CD4-positive, alpha-beta T cell treated with Interleukin-4 for 4 hours (primary cell): ENCODE results near the gene NOSIP.

Experiments used
- DNase-seq: peaks from one replicate; pipeline ENCODE4 v3.0.0-alpha.2; 2020

The NOSIP gene

DNA sequence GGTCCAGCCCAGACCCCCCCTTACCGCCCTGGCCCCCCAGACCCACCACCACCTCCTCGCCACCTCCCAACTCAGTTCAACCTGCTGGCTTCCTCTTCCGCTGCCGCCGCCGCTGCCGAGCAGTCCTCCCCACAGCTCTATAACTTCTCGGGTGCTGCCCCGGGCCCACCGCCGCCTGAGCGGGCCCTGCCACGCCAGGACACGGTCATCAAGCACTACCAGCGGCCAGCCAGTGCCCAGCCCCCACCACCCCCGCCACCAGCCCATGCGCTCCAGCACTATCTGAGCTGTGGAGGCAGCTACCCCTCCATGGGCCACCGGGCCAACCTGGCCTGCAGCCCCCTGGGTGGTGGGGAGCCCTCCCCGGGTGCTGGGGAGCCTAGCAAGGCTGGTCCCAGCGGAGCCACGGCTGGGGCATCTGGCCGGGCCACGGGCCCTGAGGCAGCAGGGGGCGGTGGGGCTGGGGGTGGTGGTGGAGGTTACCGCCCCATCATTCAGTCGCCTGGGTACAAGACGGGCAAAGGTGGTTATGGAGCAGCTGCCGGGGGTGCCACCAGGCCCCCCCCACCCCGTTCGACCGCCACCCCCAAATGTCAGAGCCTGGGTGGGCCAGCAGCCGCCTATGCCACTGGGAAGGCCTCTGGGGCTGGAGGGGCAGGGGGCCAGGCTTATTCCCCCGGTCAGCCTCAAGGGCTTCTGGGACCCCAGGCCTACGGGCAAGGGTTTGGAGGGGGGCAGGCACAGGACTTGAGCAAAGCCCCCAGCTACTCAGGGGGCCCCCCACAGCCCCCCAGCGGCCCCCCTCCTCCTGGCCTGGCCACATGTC lies 14.8 kb upstream of the NOSIP start:
- DNase-seq: no peak

DNA sequence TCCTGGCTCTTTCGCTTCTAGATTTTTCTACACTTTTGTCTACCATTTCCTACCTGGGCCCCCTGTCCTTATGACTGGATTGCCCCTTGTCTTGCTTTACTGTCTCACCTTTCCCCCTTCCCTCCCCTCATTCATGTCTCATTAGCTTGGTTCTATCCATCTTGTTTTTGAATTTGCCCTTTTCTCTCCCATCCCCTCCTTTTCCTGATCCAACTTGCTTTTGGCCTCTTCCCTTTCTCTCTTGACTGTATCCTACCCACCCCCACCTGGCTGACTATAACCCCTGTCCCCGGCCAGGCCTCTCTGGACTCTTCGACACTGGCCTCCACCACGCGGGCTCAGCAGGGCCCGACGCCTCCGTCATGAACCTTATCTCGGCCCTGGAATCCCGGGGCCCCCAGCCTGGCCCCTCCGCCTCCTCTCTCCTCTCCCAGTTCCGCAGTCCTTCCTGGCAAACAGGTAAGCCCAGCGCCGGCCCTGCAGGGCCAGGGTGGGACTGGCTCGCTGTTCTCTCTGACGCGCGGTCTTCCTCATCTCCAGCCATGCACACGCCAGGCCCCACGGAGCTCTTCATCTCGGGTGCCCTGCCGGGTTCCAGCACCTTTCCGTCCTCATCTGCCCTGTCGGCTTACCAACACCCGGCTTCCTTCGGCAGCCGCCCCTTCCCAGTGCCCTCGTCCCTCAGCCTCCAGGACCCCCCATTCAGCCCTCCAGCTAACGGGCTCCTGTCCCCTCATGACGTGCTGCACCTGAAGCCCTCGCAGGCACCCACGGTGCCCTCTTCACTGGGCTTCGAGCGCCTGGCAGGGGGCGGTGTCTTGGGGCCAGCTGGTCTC lies 14.0 kb upstream of the NOSIP start:
- no peak for DNase-seq

DNA sequence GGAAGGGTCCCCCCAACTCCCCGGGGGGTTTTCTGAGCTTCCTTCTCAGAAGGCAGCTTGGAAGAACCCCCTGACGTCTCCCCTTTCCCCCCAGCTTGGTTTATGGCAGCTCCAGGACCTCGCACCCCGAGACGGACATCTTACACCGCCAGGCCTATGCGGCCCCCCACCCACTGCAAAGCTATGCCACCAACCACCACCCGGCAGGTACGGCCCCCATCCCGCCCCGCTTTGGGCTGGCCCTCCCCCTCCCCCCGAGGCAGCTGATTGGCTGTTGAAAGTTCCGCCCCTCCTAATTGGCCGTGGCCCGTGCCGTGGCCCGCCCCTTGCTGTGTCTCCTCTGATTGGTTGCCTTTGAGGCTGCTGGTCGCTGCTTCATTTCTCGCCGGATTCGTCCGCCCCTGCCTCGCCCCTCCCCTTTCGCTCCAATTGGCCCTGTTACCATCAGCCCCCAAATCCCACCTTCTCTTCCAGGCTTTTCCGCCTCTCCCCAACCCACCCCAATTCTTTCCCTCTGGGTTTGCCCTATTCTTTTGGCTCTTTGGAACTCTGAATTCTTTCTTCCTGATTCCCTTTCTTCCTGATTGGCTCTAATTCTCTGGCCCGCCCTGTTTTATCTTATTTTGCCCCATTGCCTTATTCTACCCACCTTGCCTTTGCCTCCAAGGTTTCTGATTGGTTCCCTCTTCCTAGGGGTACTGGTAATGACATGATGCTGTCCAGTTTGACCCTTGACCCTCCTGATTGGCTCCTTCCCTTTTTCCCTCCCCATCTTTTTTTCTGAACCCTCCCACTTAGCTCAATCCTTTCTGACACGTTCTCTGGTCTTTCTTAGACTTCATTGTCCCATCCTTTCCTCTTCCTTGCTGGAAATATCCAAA lies 13.1 kb upstream of the NOSIP start:
- peak; percentile 92 for DNase-seq

DNA sequence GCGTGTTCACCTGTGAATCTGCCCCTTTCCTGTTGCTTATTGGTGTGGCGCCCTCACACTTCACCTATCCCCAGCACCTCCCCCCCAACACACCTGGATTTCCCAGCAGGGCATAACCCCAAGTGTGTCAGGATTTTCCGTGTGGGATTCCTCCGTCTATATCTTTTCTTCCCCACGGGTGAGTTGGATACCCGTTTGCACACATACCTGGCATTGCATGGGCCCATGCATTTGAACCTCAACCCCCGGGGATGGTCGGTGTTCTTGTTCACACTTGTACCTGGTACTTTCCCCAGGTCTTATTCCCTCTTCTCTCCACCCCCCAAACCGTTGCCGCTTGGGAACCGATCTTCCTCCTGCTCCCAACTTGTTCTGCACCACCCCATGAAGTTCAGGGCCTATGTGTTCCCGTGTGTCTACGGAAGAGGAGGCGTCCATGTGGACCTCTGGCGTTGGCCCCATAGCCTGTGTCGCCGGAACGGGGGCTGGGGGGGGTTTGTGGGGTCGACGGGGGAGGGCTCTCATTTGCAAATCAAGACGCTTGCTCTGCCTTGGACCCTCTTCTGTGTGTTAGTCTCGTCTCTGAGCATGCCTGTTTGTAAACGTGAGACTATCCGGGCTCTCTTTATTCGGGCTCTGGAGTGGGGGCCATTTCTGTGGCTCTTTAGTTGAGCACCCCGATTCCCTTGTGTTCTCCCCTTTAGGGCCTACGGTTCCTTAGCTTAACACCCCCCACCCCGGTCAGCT lies 12.3 kb upstream of the NOSIP start:
- DNase-seq: no peak

DNA sequence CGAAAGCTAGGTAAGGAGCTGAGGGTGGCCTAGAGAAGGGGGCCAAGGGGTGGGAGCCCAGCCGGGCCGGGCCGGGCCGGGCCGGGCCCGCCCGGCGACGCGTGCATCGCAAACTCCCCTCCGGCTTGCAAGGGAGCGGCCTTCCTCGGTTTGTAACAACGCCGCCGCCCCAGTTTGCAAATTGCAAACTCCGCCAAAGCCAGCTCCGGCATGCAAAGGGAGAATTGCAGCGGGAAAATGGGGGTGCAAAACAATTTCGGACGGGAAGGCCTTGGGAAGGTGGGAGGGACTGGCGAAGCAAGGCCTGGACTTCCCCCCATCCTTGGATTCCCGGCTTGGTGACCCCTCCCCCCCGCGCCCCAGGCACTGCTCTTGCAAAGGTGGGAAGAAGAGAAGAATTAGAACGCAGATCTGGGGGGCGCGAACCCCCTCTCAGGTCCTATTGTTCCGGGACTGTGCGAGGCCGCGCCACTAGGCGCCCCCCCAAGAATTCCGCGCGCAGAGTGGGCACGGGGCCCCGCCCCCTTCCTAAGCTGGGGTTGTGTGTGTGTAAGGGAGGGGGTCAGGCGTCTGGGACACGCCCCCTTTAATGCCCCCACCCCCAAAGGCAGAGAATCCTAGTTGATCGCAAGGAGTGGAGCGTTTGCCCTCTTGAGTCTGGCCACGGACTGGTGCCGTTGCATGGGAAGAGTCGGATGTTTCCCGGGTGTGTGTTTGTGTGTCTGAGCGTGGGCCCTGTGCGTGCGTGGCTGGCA lies 11.6 kb upstream of the NOSIP start:
- DNase-seq: no peak

DNA sequence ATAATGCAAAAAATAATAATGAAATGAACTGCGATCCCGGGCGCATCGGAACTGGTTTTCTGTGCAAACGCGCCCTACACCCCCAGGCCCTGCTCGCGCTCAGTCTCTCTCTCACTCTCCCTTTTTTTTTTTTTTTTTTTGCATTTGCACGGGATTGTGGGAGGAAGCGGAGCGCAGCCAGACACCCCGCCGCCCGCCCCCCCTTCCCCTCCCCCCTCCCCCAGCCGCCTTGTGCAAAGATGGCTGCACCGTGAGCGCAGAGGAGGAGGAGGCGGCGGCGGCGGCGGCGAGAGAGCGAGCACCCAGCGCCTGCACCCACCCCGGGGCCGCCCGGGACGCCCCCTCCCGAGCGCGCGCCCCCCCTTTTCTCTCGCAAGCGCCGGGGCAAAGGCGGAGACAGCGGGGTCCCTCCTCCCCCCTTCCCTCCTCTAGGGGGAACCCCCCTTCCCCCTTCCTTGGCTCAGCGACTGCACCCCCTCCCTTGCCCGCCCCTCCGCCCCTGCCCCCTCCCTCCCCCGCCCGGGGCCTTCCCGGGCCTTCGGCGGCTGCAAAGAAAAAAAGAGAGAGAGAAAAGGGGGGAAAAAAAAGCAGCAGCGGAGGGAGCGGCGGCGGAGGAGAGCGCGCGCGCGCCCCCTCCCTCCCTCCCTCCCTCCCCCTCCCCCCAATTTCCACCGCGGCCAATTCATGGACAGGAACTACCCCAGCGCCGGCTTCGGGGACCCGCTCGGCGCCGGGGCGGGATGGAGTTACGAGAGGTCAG lies 10.8 kb upstream of the NOSIP start, which contains the start of gene PRR12:
TSS of gene PRR12 (plus strand) at position 212 of the 760 bp plus-strand sequence. CDS start at position 685, 473 bp downstream.
- peak; percentile 82 for DNase-seq

DNA sequence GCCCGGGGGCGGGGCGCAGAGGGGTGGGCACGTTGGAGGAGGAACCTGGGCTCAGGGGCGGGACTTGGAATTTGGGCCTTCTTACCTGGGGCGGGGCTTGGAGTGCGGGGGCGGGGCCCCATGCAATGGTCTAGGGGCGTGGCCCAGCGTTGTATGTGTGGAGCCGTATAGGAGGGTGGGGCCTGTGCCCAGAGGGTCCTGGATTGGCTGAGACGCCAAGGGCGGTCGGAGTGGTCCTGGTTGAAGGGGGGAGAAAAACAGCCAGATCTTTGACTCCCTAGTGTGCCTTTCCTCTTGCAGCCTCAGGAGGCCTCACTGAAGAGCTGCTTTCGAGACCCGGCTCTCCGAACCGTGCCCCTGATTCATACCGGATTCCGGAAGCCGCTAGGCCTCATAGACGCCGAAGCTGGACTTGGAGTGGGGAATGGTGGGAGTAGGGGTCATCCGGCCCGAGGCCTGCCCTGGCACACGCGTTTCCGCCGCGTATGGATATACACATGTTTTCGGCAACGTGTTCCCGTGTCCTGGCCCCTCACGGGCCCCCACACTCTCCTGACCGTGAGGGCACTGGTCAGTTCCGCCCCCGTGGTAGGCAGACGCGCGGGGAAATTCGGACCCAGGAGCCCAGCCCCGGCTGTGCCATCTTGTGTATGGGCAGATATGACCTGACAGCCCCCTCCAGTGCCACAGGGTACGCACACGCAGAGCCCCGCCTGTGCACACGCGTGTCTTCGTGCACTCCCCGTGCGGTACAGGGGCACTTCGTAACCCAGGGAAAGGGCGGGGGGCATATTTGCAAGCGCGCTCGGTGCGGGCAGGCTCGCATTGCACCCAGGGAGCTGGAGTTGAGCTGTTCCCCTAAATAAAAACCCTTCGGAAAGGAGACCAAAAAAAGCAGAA lies 10.0 kb upstream of the NOSIP start:
- peak; percentile 97 for DNase-seq

DNA sequence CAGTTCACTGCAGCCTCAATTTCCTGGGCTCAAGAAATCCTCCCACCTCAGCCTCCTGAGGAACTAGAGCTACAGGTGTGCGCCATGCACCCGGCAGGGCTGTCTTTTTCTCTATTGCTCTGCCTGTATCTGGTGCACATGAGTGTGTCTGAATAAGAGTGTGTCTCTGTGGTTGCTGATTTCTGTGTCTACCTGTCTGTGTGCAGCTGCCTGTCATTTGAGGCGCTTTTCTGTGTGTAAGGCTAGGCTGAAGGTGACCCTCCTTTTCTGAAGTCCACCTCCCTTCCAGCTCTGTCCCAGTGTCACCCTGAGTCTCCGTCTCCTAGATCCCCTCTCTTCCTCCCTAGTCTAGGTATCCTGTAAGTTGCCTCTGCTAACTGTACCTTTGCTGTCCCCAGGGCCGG lies 9.1 kb upstream of the NOSIP start:
- no peak for DNase-seq

DNA sequence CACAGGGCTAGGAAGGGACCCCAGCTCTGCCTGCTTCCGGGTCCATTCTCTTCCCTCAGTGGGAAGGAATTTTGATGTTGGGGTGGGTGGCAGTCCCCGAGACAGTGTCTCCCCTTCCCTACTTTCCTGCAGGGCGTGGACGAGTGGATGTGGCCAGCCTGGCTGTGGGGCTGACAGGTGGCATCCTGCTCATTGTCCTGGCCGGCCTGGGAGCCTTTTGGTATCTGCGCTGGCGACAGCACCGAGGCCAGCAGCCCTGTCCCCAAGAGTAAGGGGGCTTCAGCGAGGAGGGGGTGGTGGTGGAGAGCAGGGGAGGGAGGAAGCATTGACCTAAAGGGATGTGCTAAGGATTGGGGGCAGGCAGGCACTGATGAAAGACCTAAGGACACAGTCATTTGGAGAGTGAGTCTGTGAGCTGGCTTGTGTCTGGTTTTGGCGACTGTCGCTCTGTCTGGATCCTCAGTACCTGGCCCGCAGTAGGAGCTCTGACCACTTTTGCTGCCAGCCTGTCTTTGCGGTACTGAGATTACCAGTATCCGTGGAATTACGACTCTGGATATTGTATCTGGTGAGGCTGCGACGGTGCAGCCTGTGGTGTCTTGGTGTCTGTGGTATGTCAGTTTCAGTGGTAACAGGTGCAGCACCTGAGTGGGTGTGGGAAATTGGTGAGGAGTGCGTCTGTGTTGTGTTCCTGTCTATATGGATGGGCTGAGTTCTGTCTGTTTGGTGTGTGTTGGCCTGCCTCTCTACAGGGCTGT lies 8.2 kb upstream of the NOSIP start:
- no peak for DNase-seq

DNA sequence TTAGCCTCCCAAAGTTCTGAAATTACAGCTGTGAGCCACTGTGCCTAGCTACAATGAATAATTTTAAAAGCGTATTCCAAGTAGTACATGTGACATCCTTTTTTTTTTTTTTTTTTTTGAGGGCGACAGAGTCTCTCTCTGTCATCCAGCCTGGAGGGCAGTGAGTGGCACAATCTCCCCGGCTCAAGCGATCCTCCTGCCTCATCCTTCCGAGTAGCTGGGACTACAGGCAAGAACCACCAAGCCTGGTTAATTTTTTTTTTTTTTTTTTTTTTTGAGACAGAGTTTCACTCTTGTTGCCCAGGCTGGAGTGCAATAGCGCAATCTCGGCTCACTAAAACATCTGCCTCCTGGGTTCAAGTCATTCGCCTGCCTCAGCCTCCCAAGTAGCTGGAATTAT lies 6.9 kb upstream of the NOSIP start:
- DNase-seq: no peak

DNA sequence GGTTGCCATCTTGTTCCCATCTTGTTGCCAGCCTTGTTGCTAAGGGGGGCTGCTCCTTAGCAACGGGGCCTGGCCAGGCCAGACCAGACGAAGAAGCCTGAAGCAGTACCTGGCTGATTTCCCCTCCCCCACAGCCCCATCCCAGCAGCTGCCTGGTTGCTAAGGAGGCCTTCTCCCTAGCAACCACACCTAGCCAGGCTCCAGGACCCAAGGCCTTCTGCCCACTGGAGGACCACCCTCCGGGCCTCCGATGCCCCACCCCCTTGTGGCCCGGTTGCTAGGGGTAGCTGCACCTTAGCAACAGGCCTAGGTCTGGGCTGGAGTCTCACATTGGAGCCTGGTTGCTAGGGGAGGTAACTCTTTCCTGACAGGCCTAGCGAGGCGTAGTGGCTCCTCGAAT lies 4.7 kb upstream of the NOSIP start:
- DNase-seq: no peak

DNA sequence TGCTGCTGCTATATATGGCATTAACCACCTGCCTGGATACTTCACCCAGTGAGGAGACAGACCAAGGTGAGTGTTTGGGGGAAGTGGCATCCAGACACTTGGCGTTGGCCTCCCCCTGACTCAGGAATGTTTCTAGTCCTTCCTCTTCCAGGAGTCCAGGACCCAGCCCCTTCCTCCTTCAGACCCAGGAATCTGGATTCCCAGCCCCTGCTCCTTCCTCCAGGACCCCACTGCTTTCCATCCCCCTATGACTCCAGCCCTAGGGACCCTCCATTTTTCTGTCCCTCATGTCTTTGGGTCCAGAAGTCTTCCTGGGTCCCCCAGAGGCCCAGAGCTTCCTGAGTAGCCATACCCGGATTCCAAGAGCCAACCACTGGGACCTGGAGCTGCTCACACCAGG lies 2.9 kb upstream of the NOSIP start:
- no peak for DNase-seq

DNA sequence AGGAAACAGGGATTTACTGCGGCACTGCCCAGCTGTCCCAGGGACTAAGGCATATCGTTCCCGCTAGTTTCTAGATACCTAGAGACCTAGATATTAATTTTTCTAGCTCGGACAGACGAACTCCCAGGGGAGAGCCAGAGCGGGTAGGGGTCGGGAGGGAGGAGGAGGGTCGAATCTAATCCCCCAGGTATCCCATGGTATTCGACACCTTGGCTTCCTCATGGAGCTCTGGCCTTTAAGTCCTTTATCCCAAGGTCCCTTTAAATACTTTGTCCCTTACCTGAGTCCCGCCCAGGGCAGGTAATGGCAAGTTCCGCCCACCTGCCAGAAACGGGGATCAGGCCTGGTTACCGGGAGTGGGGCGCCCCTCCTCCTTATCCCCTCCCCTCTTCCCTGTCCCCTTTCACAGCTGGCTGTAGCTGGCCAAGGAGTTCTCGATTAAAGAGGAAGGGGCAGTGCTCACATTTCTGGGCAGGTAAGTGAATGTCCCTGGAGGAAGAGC lies 702 bp upstream of the NOSIP start, which contains the start of gene PRRG2:
TSS of gene PRRG2 (plus strand) at position 310 of the 502 bp plus-strand sequence. CDS start 1,904 bp downstream, outside the sequence.
- DNase-seq: no peak

DNA sequence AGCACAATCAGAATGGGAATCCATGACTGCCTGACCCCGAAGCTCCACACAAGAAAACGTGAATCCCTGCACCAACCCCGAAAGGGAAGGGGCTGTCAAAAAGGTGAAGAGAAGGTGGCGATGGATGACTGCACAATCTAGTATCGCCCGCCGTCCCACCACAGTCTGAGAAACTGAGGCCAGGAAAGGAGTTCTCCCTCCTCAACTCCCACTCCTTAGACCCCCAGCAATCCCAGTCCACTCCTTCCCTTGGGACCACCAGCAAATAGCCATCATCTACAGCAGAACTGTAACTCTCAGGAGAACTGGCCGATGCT lies 451 bp downstream of the NOSIP start:
- DNase-seq: no peak

DNA sequence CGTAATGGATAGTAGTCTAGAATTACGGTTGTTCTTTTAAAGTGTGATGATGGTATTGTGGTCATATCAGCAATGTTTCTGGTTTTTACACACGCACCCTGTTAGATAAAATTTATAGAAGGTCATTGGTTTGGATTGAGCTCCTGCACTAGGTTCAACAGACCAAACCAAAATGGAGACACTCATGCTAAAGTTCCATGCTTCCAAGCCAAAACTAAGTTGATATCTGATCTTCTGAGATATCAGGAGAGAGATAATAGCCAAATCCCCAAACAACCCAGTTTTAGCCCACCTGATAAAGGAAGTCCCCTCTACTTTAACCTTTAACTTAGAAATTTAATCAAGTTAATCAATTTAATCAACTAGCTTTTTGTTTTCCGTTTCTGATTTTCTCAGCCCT lies 1.2 kb downstream of the NOSIP start:
- no peak for DNase-seq

DNA sequence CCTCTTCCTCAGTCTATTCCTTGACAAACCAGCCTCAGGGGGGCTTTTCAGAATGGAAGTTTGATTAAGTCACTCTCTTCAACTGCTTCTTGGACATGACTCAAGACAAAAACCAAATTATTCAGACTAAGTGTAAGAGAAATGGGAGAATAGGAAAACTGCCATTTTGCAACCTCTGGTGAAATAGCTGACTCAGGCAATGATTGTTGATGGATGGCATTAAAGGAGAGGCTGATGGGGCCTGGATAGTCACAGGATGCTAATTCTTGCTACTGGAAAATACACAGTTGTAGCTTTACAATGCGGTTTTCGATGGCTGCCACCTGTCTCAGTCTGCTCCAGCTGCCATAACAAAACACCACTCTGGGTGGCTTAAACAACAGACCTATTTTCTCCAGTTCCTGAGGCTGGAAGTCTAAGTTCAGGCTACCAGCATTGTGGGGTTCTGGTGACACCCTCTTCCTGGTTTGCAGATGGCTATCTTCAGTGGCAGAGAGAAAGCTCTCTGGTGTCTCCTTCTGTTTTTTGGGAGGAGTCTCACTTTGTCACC lies 6.1 kb downstream of the NOSIP start:
- DNase-seq: no peak

DNA sequence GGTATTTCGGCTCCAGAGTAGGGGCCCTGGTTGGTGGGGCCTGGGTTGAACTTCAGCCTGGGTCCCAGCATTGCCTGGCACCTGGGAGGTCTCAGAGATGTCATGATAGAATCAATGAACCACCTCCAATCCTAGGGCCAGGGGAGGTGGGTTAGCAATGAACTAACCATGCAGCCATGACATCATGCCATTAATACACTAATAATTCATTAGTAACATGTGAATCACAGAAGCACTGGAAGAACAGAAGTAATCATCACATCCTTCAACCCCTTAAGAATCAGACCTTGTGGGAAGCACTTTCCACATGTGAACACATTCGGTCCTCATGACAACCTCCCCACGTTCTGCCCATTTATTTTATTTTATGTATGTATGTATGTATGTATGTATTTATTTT lies 6.9 kb downstream of the NOSIP start:
- no peak for DNase-seq

DNA sequence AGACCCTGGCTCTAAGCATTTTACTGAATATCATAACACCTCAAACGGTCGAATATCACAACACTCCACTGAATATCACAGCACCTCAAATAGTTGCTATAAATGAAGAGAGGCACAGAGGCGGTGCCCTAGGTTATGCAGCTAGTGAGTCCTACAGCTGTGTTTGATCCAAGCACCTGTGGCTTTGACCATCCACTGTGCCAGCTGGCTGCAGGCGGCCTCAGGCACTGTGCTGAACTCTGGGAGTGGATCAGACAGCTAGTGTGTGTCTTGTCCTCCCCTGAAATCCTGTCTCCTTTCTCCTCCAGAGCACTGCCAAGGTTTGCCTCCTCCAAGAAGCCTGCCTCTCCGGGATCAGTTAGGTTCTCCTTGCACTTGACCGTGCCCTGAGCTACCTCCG lies 7.3 kb downstream of the NOSIP start:
- no peak for DNase-seq
